CD4-positive, alpha-beta T cell (primary cell): ENCODE data around the gene HBS1L. TPM values are rescaled to one million over a fixed set of nuclear protein-coding genes. Genes with fewer than 3 reads are reported as not detected.

Source experiments
- ATAC-seq: fragments of 200-7000 bp; cut with Tn5 transposase; one replicate; pipeline ENCODE4 v1.10.0; 2022; ENCODE audit warnings: mild to moderate bottlenecking; ENCODE audit not compliant: poor library complexity
- CTCF ChIA-PET: fragments of 350-600 bp; sonication (Branson Sonifier 250); formaldehyde crosslinking; loops from one replicate; lab custom pipeline; 2021; ENCODE audit warnings: antibody characterized with exemption, inconsistent platforms; lab: Charles Lee
- POLR2A ChIA-PET: fragments of 350-600 bp; sonication (Branson Sonifier 250); formaldehyde crosslinking; loops from one replicate; lab custom pipeline; 2021; ENCODE audit warnings: antibody characterized with exemption, inconsistent platforms; lab: Charles Lee
- DNase-seq, 14 experiments: peaks; one replicate each; pipeline ENCODE4 v3.0.0-alpha.2; 2013 to 2020; ENCODE audit warnings: mixed read lengths in 2 of 14
- H3K27ac ChIP-seq, 2 donors: one replicate each; pipeline versions ENCODE4 v1.5.1 to v1.7.0; 2013; ENCODE audit warnings: low read length in 2 of 2, low read depth in 1 of 2, mild to moderate bottlenecking in 1 of 2
- H3K27me3 ChIP-seq, 2 experiments: 1 replicate in 1 of 2; 2 replicates in 1 of 2; pipeline versions ENCODE4 v1.6.1 to v1.7.0; 2013; ENCODE audit warnings: low read length in 2 of 2, control low read depth in 1 of 2, mild to moderate bottlenecking in 1 of 2, moderate library complexity in 1 of 2; ENCODE audit not compliant: insufficient read depth in 2 of 2, control insufficient read depth in 1 of 2
- H3K36me3 ChIP-seq: one replicate; pipeline ENCODE4 v1.6.1; 2013; ENCODE audit warnings: low read length, control low read depth; ENCODE audit not compliant: insufficient read depth
- H3K4me1 ChIP-seq: one replicate; pipeline ENCODE4 v1.6.1; 2013; ENCODE audit warnings: low read length, control low read depth; ENCODE audit not compliant: insufficient read depth
- H3K4me3 ChIP-seq: one replicate; pipeline ENCODE4 v1.5.1; 2013; ENCODE audit warnings: mild to moderate bottlenecking, low read length, moderate library complexity
- H3K9me3 ChIP-seq, 2 experiments: 1 replicate in 1 of 2; 2 replicates in 1 of 2; pipeline versions ENCODE4 v1.6.1 to v1.7.0; 2013; ENCODE audit warnings: low read length in 2 of 2, mild to moderate bottlenecking in 2 of 2, control low read depth in 1 of 2, moderate library complexity in 1 of 2; ENCODE audit not compliant: control insufficient read depth in 1 of 2, insufficient read depth in 1 of 2
- H3K27ac Mint-ChIP-seq: one replicate; pipeline ENCODE4 v1.8.0; 2020; ENCODE audit warnings: mixed read lengths
- H3K27me3 Mint-ChIP-seq: one replicate; pipeline ENCODE4 v1.8.0; 2021; ENCODE audit warnings: mixed read lengths
- H3K36me3 Mint-ChIP-seq: one replicate; pipeline ENCODE4 v1.8.0; 2021; ENCODE audit warnings: low read depth, mixed read lengths
- H3K4me1 Mint-ChIP-seq: one replicate; pipeline ENCODE4 v1.8.0; 2021; ENCODE audit warnings: low read depth, mixed read lengths
- H3K4me3 Mint-ChIP-seq: one replicate; pipeline ENCODE4 v1.8.0; 2020; ENCODE audit warnings: mild to moderate bottlenecking, mixed read lengths
- H3K9me3 Mint-ChIP-seq: one replicate; pipeline ENCODE4 v1.8.0; 2020; ENCODE audit warnings: mixed read lengths
- CTCF ChIP-seq: fragments of 200-600 bp; IDR thresholded peaks from one replicate; pipeline ENCODE4 v1.8.0; 2022; ENCODE audit warnings: antibody characterized with exemption, mild to moderate bottlenecking
- intact Hi-C, 2 experiments: fragments of 100-400 bp; cut with DNase I in 1 of 2; cut with micrococcal nuclease in 1 of 2; formaldehyde crosslinking; loops; one replicate each; pipeline versions ENCODE4 v1.15.1 to v1.9.0; 2023 to 2025; cut with DNase I, micrococcal nuclease
- total RNA-seq, 174 experiments: library from RNA in 2 of 174; stranded (reverse) in 2 of 174; gene quantifications; one replicate each; pipeline ENCODE4 v1.2.3 and lab custom pipeline; 2021 to 2026

The HBS1L gene
- total RNA-seq, 2 experiments from 2014 or later, result 106 to 117 TPM

GRCh38 chr6:135046912-135047311 is 7.7 kb downstream of the HBS1L start:
- Histone ChIP-seq H3K4me1 (peaks cover 26% of the 10 kb centered on the region), H3K27ac (peak overlapping the region in 1 of 2 donors; percentile 19), H3K9me3 (no peaks in the 10 kb centered on the region), H3K27me3 (no peaks in the 10 kb centered on the region), H3K36me3 (peaks cover 52% of the 10 kb centered on the region), H3K4me3 (no peak overlapping the region)
- CTCF ChIA-PET, result interaction anchor here (0.7 kb wide), 1 partner anchor 21 kb away, joined by 3 read pairs; no protein-coding TSS in a partner anchor
- peak overlapping the region; percentile 55 for H3K27ac Mint-ChIP-seq
- no peak for TF ChIP-seq CTCF
- POLR2A ChIA-PET, result no interaction called here
- DNase-seq (peak in 2 of 14 experiments; percentile 24 to 31), ATAC-seq (no peak)
- H3K4me1 Mint-ChIP-seq, result peaks cover 79% of the 10 kb centered on the region
- H3K36me3 Mint-ChIP-seq, result peaks cover 76% of the 10 kb centered on the region
- intact Hi-C loops, result loop anchor here in 1 of 2 experiments (5.0 kb wide), 1 partner anchor 135 kb away; the partner anchor contains the start of gene MYB
- H3K4me3 Mint-ChIP-seq, result peak overlapping the region; percentile 16
- no peaks in the 10 kb centered on the region for H3K9me3 Mint-ChIP-seq
- no peaks in the 10 kb centered on the region for H3K27me3 Mint-ChIP-seq

- Mint-ChIP-seq H3K4me3 (no peak overlapping the region), H3K4me1 (peaks cover 80% of the 10 kb centered on the region), H3K27me3 (no peaks in the 10 kb centered on the region), H3K27ac (peak overlapping the region; percentile 66), H3K9me3 (no peaks in the 10 kb centered on the region), H3K36me3 (peaks cover 72% of the 10 kb centered on the region)
- Histone ChIP-seq H3K27me3 (no peaks in the 10 kb centered on the region), H3K36me3 (peaks cover 56% of the 10 kb centered on the region), H3K27ac (no peak overlapping the region), H3K4me3 (no peak overlapping the region), H3K9me3 (no peaks in the 10 kb centered on the region), H3K4me1 (peaks cover 26% of the 10 kb centered on the region)
- ATAC-seq, result no peak
- ChIA-PET CTCF (interaction anchor here (1.8 kb wide), 1 partner anchor 10 kb away, joined by 4 read pairs; no protein-coding TSS in a partner anchor), POLR2A (interaction anchor here (1.7 kb wide), 1 partner anchor 15 kb away, joined by 3 read pairs; no protein-coding TSS in a partner anchor)
- intact Hi-C loops, result loop anchor here in 1 of 2 experiments (5.0 kb wide), 1 partner anchor 138 kb away; the partner anchor contains the start of gene MYB
- TF ChIP-seq CTCF, result no peak
- DNase-seq, result no peak
These were observed 10.0 kb downstream of the HBS1L start for GRCh38 chr6:135044639-135045038.

GRCh38 chr6:135043846-135044245 is 10.8 kb downstream of the HBS1L start:
- no peak overlapping the region for H3K4me3 Mint-ChIP-seq
- ATAC-seq (no peak), DNase-seq (no peak)
- H3K27ac ChIP-seq, result no peak overlapping the region
- no peak overlapping the region for H3K4me3 ChIP-seq
- H3K27me3 Mint-ChIP-seq, result no peaks in the 10 kb centered on the region
- intact Hi-C loops, result no loop called here
- peaks cover 85% of the 10 kb centered on the region for H3K4me1 Mint-ChIP-seq
- no peaks in the 10 kb centered on the region for H3K9me3 ChIP-seq
- peaks cover 23% of the 10 kb centered on the region for H3K4me1 ChIP-seq
- POLR2A ChIA-PET, result interaction anchor here (0.9 to 1.8 kb wide), 3 partner anchors 11 to 44 kb away, joined by 3 to 6 read pairs (median 4); partner anchors contain the start of gene HBS1L
- peaks cover 57% of the 10 kb centered on the region for H3K36me3 ChIP-seq
- H3K27me3 ChIP-seq, result no peaks in the 10 kb centered on the region
- no peaks in the 10 kb centered on the region for H3K9me3 Mint-ChIP-seq
- no peak for TF ChIP-seq CTCF
- CTCF ChIA-PET, result interaction anchor here (1.0 to 1.8 kb wide), 3 partner anchors 9 to 140 kb away, joined by 3 to 4 read pairs (median 4); partner anchors contain the start of gene HBS1L
- peak overlapping the region; percentile 66 for H3K27ac Mint-ChIP-seq
- peaks cover 75% of the 10 kb centered on the region for H3K36me3 Mint-ChIP-seq
